ACHN (cell line): Measurements from ENCODE around the gene DLG2.

Source experiments
- DNase-seq: peaks from one replicate; pipeline ENCODE4 v3.0.0-alpha.2; 2015
- in situ Hi-C: cut with HindIII; loops from 2 replicates; pipeline ENCODE4 v1.10.0; 2017; ENCODE audit warnings: low sequenced_read_pairs, low pct_ligation_motif_present, low pct_unique_long_range_greater_than_20kb

Gene DLG2

GRCh38 chr11:83671289-83671688, 1955.9 kb downstream of the DLG2 start:
- peak; percentile 15 for DNase-seq
- in situ Hi-C loops: no loop called here

DNA sequence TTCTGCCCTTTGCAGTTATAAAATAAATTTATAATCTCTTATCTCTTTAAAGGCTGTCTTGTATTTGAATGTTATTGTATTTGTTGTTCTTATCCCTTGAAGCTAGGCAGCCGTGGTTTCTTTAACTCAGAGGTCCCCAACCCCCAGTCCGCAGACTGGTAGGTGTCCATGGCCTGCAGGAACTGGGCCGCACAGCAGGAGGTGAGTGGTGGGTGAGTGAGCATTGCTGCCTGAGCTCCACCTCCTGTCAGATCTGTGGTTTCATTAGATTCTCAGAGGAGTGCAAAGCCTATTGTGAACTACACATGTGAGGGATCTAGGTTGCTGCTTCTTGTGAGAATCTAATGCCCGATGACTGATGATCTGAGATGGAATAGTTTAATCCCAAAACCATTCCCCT, 1961.0 kb downstream of the DLG2 start:
- in situ Hi-C loops: no loop called here
- DNase-seq: no peak

GRCh38 chr11:83663988-83664387, 1963.2 kb downstream of the DLG2 start:
- no peak for DNase-seq
- in situ Hi-C loops: no loop called here

DNA sequence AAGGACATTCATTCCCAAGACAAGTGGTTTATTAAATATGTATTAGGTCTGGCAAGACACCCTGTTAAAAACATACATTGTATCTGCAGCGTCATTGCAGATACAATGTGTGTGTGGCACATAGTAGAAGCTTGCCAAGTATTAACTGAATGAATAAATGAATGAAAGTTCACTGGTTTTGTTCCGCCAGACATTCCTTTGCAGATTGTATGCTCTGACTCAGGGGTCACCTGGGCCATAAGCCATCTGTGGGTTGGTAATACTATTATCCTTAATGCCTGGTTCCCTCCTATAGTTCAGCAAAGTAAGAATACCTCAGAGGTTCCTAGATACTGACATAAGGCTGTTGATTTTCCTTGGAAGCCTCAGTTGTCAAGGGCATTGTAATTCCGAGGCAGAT, 1963.7 kb downstream of the DLG2 start:
- in situ Hi-C loops: no loop called here
- DNase-seq: no peak

- DNase-seq: no peak
- in situ Hi-C loops: no loop called here
Observed at GRCh38 chr11:83662494-83662893, 1964.7 kb downstream of the DLG2 start.

DNA sequence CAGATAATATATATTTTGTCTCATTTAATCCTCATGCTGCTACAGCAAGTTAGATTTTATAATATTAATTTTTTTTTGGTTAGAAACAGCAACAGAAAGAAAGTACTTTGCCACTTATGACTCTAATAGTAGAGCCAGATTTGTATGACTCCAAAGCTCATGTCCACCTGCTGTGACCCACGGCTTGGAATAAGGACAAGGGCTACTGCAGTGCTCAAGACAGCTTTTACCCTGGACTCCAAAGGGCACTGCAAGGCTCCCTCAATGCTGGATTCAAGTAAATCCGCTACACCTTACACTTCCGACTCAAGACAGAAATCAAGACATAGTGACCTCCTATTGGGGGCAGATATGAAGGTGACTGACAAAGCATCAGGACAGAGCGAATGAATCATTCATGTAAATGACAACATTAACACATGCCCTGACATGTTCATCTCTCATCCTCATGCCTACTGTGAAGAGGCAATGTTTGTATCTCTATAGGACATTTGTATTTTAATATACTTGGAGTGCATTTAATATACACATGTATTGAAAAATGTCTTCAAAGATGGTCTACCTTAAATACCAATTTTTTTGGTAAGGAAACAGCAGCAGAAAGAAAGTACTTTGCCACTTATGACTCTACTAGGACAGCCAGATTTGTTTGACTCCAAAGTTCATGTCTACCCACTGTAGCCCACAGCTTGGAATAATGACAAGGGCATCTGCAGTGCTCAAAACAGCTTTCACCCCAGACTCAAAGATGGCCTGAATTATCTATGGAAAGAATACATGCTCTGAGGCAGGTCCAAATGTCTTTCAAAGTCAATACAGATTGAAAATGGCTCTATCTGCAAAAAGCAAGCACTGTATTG, 1965.4 kb downstream of the DLG2 start:
- in situ Hi-C loops: no loop called here
- no peak for DNase-seq

GRCh38 chr11:83659466-83659865, 1967.7 kb downstream of the DLG2 start:
- DNase-seq: no peak

GRCh38 chr11:83656796-83657330, 1970.3 kb downstream of the DLG2 start:
- in situ Hi-C loops: no loop called here
- peak; percentile 10 for DNase-seq

More at GRCh38 chr11:83659466-83659865, 1967.7 kb downstream of the DLG2 start:
- in situ Hi-C loops: no loop called here

- no peak for DNase-seq
- in situ Hi-C loops: no loop called here
Observed at GRCh38 chr11:83655976-83656375, 1971.2 kb downstream of the DLG2 start.

- no peak for DNase-seq
- in situ Hi-C loops: no loop called here
Observed at GRCh38 chr11:83649528-83649855, 1977.7 kb downstream of the DLG2 start.

GRCh38 chr11:83648610-83649527, 1978.3 kb downstream of the DLG2 start:
- in situ Hi-C loops: no loop called here
- DNase-seq: peak; percentile 27

DNA sequence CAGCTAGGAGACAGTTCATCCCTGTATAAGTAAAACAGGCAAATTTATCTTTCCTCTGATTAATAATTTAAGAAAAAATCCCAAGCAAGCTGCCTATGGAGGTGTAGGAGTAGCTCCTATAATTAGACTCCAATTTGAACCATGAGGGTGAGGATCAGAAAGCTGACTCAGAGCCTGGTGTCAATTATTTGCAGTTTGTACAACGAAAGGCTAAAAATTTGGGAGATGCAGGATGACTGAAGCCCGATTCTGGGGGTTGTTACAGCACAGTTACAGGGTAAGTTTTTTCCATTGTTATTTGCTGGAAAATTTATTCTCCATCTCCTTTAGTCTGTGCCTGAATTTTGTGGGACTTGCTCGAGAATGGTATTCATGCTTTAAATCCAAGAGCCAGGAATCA, 1981.6 kb downstream of the DLG2 start:
- in situ Hi-C loops: no loop called here
- no peak for DNase-seq

GRCh38 chr11:83643115-83643514, 1984.0 kb downstream of the DLG2 start:
- in situ Hi-C loops: no loop called here
- no peak for DNase-seq

DNA sequence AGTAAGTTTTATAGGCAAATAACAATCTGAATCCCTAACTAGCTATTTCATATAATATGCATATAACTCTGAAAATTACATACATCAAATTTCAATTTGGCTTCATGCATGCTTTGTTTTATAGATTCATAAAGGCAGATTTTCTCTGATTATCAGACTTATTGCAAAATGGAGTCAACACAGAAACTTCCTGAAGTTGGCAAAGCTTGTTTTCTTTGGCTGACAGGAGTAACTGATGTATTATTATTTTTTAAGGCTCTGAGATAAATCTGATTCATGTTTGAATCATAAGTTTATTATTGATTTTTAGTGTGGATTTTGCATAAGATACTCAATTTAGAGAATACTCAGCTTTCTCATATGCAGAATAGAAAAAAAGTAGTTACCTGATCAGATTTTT, 1984.6 kb downstream of the DLG2 start:
- no peak for DNase-seq
- in situ Hi-C loops: no loop called here

- no peak for DNase-seq
- in situ Hi-C loops: no loop called here
Observed at GRCh38 chr11:83641511-83641910, 1985.6 kb downstream of the DLG2 start.

- in situ Hi-C loops: no loop called here
- DNase-seq: no peak
Observed at GRCh38 chr11:83639995-83640758, 1987.0 kb downstream of the DLG2 start.

- no peak for DNase-seq
- in situ Hi-C loops: no loop called here
Observed at GRCh38 chr11:83635166-83635565, 1992.0 kb downstream of the DLG2 start.

DNA sequence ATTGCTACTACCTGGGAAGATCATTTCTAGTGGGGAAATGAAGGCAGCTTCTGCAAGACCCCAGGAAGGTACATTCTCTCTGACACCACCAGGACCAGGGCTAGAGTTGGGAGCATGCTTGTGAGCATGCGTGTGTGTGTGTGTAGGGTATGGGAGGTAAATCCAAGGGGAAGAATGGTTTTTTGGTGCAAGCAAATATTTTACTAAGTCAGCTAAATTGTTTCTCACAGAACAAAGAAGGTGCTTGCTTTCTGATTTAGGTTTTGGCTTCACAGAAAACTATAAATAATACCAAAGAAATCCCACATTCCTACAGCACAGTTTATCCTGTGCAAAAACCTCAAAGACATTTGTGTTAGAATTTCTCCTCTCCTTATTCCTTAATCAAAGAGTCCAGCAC, 1996.9 kb downstream of the DLG2 start:
- DNase-seq: no peak
- in situ Hi-C loops: no loop called here

DNA sequence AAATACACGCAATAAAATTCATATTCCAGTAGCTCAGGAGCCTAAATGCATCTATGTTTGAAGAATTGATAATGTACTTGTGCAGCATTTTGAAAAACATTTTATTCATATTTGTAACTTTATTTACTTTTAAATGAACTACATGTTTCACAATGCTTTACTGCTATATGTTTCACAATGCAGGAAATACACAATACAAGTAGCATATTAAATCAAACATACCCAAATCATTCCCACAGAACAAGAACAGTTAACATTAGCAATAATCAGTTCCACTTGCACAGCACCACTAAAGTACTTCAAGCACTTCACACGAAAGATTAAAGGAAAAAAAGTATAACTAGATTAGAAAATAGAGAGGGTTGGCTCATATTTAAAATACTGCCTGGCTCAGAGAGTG, 1997.4 kb downstream of the DLG2 start:
- in situ Hi-C loops: no loop called here
- DNase-seq: no peak
